Activated T-cell treated with anti-CD3 and anti-CD28 coated beads for 24 hours (primary cell): Measurements from ENCODE around the gene APC2.

Experiments used
- DNase-seq: peaks from one replicate; pipeline ENCODE4 v3.0.0-alpha.2; 2020; ENCODE audit warnings: low read depth

APC2 gene, protein sequence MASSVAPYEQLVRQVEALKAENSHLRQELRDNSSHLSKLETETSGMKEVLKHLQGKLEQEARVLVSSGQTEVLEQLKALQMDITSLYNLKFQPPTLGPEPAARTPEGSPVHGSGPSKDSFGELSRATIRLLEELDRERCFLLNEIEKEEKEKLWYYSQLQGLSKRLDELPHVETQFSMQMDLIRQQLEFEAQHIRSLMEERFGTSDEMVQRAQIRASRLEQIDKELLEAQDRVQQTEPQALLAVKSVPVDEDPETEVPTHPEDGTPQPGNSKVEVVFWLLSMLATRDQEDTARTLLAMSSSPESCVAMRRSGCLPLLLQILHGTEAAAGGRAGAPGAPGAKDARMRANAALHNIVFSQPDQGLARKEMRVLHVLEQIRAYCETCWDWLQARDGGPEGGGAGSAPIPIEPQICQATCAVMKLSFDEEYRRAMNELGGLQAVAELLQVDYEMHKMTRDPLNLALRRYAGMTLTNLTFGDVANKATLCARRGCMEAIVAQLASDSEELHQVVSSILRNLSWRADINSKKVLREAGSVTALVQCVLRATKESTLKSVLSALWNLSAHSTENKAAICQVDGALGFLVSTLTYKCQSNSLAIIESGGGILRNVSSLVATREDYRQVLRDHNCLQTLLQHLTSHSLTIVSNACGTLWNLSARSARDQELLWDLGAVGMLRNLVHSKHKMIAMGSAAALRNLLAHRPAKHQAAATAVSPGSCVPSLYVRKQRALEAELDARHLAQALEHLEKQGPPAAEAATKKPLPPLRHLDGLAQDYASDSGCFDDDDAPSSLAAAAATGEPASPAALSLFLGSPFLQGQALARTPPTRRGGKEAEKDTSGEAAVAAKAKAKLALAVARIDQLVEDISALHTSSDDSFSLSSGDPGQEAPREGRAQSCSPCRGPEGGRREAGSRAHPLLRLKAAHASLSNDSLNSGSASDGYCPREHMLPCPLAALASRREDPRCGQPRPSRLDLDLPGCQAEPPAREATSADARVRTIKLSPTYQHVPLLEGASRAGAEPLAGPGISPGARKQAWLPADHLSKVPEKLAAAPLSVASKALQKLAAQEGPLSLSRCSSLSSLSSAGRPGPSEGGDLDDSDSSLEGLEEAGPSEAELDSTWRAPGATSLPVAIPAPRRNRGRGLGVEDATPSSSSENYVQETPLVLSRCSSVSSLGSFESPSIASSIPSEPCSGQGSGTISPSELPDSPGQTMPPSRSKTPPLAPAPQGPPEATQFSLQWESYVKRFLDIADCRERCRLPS (N-terminal part only)

DNA sequence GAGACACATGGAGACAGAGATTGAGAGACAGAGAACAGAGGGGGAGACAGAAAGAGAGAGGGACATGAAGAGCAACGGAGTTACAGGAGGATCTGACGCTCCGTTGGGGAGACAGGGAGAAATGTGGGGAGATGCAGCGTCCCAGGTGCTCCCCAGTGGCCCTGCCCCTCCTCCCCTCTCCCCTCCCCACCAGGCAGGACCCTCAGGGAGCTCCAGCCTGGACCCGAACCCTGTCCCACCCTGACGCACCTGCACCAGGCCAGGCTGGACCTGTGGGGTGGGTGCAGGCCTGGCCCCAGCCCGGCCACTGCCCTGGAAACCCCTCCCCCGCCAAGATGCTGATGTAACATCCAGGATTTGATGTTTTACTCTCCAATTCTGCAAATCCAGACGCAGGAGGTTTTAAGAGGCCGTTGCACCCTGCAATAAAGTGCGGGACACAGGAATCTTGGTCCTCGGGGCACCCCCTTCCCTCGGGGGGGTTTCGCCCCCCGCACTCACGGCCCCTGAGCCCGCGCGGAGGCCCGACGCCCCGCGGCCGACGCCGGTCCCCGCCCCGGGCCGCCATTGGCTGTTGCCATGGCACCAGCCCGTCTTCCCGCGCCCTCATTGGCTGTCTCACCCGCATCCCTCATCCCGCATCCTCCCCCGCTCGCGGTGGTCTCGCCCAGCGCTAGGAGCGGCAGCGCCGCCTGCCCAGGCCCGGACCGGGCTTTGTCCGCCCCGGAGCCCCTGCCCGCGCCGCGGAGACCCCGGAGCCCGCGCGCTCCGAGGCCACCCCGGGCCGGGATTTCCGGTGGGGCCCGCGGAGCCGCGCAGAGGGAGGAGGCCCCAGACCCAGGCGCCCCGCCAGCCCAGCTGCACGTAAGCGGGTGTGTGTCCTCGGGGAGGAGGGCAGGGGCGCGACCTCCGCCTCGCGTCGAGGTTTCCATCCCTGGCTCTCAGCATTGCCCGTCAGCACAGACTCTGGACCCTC, at the start of gene APC2:
Gene APC2, plus strand, starts transcription at position 655 of the 976 bp plus-strand sequence. CDS start 2,881 bp downstream, outside the sequence.
- DNase-seq: no peak

DNA sequence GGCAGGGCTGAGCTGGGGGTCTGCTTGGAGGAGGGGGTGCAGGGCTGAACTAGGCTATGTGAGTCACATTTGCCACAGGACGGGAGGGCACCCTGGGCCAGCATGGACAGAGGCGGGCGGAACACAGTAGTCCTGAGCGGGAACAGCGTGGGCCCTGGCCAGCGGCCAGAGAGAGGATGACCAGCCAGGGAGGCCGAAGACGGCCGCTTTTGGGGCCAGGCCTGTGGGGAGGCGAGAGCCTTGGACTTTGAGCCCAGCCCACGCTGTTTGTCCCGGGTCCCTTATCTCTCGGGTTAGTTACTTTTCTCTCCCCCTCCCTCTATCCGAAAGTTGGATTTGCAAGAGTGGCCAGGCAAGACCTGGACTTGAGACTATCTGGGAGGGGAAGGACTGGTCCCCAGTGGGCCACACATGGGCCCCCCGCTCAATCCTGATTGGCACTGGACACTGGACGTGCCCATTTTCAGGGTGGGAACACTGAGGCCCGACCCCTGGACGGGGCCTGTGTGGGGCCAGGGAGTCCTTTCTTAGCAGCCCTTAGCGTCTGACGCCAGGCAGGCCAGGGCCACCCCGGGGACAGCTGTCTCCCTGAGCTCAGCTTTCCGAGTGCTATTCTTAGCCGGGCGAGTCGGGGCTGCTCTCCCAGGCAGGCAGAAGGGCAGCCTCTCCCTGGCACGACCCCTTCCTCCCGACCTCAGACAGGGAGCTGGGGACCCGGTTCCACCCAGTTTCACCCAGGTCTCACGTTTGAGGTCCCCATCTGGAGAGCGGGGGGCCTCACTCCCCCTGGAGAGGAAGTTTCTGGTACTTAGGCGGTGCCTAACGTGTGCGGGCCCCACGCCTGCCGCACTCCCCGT, 49.4 kb upstream of the APC2 start:
- DNase-seq: no peak

DNA sequence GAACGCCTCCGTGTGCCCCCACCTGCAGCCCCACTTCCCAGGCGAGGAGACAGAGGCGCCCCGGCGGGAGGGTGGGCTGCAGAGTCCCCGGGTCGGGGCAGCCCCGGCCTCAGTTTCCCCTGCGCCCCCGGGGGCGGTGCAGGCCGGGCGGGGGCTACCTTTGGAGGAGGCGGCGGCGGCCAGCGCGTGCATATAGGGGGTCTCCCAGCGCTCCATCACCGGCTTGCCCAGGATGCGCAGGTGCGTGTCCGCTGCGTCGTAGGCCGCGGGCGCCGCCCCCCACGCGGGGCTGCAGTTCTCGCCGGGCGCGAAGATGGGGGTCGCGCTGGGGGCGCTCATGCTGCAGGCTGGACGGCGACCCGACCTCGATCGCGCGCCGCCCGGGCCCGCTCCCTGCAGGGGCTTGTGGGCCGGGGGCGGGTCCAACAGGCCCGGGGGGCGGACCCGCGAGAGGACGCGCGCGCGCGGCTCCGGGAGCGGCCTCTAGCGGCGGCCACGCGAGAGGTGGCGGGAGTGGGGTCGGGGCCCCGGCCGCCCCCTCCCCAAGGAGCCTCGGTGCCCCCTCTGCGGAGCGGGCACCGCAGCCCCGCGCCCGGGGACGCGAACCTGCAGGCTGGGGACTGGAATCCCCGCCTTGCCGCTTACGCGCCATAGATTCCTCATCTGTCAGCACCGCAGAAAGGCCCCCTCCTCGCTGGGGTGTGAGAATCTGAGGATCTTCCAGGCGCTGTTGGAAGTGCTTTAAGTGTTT, 48.6 kb upstream of the APC2 start, which contains the start of gene GAMT:
Gene GAMT, minus strand, starts transcription at position 405 of the 751 bp plus-strand sequence. Its CDS starts 66 bp downstream, at position 339.
- DNase-seq: peak; percentile 41

DNA sequence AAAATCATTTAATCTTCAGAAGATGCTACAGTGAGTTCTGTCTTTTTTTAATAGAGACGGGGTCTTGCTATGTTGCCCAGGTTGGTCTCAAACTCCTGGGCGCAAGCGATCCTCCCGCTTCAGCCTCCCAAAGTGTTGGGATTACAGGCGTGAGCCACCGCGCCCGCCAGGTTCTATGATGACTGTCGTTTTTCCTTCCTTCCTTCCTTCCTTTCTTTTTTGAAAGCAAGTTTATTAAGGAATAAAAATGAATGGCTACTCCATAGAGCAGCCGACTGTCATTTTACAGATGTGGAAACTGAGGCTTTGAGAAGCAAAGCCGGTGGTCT, 48.1 kb upstream of the APC2 start:
- no peak for DNase-seq

DNA sequence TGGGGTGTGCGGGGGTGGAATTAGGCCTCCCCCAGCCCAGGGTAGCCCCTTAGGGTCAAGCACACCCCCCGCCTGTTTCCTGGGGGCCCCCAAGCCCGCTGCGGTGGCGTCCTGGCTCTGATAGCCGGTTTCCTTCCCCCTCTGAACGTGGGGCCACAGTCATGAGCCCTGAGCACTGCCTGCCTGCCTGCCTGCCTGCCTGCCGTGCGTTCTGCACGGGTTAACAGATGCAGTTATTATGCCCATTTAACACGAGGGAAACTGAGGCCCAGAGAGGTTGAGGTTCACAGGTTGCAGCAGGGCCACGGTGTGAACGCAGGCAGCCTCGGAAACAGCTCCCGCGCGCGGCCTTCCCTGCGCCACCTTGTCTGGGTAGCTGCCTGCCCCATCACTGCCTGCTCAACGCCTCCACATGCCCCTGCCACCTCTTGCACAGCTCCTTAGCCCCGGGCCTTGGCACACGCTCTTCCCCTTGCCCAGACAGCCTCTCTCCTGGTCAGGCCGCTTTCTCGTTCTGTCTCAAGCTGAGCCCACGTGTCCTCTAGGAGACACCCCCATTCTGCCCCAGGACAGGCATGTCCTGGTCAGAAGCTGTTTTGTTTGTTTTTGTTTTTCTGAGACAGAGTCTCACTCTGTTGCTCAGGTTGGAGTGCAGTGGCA, 47.4 kb upstream of the APC2 start:
- DNase-seq: no peak

DNA sequence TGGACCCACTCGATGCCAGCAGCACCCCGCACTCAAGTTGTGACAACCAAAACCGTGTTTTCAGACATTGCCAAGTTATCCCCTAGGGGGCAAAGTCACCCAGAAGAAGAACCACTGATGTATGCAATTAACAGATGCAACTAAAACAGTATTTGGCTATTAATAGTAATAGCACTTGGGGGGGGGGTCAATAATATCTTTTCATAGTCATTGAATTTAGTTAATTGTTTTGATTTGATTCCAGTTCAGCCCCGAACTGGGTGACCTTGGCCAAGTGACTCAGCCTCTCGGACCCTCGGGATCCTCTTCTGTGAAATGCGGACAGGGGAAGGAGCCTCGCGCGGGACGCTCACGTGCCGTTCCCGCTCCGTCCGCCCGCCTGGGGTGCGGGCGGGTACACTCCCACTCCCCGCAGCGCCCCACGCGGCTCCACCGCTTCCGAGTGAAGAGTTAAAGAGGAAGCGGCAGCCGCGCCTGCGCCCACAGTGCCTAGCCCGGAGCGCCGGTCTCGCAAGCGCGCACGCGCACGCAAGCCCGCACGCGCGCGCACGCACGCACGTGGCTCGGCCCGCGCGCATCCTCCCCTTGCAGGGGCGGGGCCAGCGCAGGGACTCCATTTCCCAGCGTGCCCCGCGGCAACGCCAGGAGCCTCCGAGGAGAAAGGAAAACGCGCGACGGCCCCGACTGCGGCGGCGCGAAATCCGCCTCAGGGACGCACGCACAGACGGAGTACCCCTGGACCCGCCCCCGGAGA, 43.0 kb upstream of the APC2 start:
- DNase-seq: peak; percentile 99

DNA sequence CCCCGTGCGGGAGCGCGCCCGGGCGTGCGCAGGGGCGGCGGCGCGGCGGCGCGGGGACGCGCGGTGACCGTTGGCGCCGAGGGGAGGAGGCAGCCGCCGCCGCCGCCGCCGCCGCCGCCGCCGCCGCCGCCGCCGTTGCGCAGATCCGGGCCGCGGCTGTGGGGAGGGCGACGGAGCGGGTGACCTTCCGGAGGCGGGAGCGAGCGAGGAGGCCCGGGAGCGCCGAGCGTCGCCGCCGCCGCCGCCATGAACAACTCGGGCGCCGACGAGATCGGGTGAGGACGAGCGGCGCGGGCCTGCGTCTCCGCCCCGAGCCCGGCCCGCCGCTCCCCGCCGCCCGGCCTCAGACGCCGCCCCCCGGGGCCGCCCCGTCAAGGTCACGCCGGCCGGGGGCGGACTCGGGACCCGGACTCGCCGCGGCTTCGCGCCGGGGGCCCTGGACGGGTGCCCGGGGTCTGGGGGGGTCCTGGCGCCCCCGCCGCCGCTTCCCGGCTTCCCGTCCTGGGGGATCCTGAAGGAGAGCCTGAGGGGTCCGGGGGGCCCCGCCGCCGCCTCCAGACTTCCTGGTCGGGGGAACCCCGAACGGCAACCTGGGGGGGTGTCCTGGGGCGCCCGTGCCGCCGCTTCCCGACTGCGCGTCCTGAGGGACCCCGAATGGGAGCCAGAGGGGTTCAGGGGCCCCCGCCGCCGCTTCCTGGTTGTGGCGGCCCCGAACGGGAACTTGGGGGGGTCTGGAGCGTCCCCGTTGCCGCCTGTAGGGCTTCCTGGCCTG, 42.2 kb upstream of the APC2 start, which contains the start of gene DAZAP1:
Gene DAZAP1, plus strand, starts transcription at position 59 of the 772 bp plus-strand sequence. Its CDS starts 188 bp downstream, at position 247.
- DNase-seq: peak; percentile 19

DNA sequence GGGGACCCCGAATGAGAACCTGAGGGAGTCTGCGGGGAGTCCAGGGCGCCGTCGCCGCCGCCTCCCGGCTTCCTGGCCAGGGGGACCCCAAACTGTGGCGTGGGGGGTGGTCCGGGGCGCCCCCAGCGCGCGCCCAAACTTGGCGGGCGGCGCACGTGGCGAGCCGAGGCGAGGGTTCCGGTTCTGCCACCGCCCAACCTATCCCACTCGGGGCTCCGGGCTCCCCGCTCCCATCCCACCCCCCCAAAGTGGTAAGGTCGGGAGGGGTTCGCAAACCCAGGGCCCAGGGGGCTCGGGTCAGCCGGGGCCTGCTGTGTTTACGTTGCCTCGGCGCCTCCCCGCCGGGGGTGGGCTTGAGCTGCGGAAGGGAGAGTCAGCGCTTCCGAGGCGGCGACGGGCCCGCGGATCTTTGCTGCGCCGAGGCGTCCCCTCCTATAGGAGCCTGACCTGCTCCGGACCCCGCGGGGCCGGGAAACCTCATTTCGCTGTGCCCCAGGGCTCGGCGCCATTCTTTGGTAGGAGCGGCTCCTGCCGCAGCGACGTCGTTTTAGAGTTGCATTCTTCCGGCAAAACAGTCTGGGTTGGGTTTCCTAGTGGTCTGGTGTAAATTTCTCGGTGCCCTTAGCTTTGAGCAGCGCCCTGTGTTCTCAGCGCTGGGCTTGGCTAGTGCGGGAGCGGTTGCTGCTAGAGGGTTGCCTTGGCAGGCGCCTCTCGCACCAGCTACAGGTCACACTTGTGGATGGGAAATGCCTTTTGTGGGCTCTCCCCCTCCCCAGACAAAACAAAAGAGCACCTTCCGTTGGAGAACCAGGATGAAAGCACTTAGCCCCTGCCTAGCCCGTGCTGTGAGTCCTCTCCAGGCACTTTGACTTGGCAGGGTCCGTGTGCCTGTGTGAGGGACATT, 41.4 kb upstream of the APC2 start:
- peak; percentile 45 for DNase-seq

DNA sequence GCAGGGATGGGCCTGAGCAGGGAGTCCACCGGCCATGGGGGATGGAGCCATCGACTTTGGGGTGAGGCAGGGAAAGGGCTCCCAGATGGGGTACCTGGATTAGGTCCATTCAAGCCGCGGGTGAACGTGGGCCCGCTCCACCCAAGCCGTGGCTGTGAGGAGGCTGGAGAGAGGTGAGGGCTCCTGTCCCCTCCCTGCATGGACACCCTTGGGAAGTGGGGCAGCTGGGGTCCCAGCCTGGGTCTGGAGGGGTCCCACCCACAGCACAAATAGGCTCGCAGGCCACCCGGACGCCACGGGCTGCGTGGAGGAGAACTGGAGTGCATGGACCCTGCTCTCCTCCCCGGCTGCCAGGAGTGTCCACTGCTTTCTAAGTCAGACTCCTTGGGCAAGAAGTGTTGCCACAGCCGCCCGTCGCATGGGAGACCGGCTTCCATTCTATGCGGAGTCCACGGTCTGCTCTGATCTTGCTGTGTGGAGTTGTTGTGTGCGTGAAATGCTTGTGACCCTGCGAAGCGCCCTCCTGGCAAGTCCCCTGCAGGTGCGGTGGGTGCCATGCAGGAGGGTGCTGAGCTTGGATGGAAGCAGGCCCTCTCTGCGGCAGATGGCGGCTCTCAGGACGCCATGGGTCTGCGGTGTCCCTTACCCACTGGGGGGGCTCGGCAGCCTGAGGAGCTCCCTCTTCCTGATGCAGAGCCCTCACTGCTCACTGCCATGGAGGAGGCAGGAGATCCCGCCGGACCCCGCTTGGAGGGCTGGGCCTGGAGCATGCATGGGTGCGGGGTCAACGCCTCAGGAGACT, 40.5 kb upstream of the APC2 start:
- no peak for DNase-seq

DNA sequence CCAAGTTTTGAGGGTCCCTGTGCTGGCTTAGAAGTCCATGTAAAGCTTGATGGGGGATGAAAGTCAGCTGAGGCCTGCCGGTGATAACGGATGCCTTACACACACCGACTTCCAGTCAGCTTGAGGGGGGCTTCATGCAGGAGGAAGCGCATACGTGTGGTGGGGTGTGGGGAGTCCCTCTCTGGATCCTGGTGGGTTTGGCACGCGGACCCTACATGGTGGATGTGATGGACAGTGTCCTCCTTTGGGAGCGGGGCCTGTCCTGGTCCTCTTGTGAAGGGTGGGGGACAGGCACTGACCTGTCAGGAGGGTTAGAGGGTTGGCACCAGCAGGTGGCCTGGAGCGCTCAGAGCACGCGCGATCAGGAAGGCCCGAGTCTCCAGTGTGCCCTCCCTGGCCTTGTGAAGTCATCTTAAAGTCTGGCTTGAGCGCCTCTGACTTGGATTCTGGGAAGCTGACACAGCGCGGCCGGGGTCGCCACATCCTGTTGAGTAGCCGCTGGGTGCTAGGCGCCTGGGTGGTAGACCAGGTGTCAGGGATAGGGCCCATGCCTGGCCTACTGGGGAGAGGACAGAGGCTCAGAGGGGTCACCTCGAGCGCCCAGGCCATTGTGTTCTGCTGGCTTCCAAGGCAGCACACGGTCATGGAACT, 39.7 kb upstream of the APC2 start:
- DNase-seq: no peak

DNA sequence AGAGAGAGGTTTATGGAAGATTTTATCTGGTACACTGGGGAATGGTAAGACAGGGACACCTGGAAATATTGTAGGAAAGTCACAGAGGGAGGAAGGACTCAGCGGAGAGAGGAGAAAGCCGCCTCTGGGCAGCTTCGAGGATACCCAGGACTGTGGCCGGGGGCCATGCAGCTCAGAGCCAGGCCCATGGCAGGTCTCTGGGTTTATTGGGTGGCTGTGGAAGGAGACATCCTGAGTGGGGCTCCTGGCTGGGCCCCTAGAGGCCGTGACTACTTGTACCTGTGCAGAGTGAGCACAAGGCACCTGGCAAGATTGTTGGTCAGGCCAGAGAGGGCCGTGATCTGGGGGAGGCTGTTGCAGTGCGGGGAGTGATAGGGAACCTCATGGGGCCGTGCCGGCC, 39.1 kb upstream of the APC2 start:
- no peak for DNase-seq

DNA sequence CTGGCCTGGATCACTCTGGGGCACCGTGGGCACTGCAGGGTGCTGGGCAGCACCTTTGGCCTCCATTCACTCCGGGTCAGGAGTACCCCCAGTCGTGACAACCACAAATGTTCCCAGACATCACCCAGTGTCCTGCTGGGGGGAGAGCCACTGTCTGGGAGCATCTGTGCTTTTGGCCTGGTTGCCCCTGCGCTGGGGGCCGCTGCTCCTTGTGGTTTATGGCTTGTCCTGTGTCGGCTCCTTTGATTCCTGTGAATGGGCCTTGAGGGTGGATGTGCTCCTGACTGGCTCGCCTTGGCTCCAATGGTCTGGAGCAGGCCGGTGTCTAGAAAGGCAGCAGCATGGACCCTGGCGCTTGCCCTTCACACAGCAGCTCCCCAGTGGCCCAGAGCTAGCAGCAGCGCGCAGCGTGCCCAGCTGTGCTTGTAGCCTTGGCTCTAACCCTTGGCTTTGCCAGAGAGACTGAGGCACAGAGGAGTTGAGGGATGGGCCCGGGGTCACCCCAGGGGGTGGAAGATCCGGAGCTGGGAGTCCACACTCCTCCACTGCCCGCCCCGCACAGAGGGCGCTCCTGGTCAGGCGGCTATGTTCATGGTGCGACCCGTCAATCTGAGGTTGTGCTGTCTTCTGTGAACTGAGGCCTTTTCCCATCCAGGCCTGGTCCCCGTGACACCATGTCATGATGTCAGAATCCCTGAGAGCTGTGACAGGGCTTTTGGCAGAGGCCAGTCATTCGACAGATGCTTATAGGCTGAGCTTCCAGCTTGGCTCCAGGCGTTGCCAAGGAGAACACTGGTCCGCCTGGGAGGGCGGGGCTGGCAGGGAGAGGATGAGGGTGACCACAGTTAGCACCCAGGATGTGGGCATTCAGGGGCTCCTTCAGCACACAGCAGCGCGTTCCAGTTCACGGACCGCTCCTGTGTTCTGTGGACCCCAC, 38.4 kb upstream of the APC2 start:
- DNase-seq: no peak

DNA sequence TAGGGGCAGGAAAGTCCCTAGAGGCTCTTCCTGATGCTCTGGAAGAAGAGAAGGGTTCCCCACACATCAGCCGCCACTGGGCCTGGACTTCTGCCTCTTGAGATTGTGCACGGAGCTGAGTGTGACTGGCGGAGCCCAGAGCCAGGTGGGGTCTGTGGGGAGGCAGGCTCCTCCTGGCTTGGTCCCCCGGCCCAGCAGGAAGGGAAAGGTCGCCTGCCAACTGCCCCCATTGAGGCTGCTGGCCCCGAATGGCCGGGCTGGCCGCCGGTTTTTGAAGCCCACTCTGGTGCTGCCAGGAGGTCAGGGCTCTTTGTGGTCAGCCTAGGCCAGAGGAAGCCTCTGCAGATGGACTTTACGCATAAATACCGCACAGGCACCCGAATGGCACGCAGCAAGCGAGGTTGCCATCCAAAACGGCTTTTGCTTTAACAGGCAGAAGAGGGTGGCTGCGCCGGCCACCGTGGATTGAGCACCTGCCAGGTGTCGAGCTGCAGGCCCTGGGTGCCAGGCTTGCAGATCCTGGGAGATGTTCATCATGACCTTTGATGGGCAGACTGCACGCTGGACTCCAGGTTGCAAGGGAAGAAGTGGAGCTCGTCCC, 37.5 kb upstream of the APC2 start:
- DNase-seq: no peak
